NCI-H526 (cell line): Measurements from ENCODE around the gene TMEM231.
"Not testable (repeated sequence)": the region's sequence is repeated elsewhere in the genome, so short reads cannot be mapped to it uniquely, and the experiment has no call there.

ENCODE experiments used
- DNase-seq, 2 experiments: peaks; one replicate each; lab custom pipeline; 2025; lab: John Stamatoyannopoulos, UW

TMEM231 gene, protein sequence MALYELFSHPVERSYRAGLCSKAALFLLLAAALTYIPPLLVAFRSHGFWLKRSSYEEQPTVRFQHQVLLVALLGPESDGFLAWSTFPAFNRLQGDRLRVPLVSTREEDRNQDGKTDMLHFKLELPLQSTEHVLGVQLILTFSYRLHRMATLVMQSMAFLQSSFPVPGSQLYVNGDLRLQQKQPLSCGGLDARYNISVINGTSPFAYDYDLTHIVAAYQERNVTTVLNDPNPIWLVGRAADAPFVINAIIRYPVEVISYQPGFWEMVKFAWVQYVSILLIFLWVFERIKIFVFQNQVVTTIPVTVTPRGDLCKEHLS

GRCh38 chr16:75555707-75556430, at the start of gene TMEM231:
TSS of gene TMEM231 (minus strand) at chr16:75556252. CDS start at chr16:75556209, 43 bp downstream.
- DNase-seq, result peak; percentile 83 to 95

DNA sequence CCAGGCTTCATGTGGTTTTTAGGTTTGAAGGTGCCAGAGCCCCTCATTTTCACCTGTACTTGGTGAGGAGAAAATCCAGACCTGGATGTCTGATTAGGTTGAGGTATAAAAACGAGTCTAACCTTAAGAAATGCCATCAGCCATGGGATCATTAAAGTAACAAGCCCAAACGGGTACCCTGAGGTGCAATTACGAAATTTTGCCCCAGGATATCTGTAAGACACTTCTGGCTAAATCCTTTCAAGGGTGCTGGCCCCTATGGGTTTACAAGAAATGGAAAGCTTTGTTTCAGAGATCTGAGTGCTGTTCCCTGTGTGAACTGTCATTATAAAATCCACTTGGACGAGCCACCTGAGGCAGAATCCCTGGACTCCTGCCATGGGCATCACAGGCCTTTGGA, 47.2 kb upstream of the TMEM231 start:
- no peak for DNase-seq

DNA sequence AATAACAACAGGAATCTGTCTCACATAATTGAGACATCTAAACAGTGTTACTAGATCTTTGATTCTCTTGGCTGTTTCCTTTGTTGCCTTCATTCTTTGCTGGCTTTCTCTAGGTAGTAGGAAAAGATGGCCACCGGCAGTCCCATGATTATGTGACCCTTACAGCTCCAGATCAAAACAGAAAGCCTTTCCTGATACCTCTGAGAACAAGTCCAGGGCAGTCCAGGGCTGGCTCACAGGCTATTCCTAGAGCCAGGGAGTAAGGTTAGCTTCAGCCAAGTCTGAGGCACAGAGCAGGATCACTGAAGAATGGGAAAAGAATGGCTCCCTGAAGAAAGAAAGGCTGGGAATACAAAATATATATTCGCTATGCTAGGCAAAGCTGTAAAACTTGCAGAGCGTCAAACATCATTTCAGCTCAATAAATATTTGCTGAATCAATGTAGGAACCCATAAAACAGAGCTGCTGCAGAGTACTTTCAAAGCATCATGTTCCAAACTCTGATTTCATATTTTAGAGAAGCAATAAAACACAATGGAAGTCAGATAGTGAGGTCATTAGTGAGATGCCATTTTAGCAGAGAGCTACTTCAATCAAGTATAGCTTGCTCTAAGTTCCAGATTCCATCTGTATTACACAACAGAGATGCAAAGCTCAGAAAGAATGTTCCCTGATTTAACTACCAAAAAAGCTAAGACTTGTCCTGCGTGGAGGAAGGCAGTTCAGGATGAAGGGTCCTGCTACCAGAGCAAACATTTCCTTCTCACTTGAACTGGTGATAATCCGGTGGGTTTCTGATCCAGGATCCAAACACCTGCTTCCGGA, 43.6 kb upstream of the TMEM231 start:
- no peak for DNase-seq

- DNase-seq, result no peak
These were observed 38.1 kb upstream of the TMEM231 start for GRCh38 chr16:75593825-75594820.

DNA sequence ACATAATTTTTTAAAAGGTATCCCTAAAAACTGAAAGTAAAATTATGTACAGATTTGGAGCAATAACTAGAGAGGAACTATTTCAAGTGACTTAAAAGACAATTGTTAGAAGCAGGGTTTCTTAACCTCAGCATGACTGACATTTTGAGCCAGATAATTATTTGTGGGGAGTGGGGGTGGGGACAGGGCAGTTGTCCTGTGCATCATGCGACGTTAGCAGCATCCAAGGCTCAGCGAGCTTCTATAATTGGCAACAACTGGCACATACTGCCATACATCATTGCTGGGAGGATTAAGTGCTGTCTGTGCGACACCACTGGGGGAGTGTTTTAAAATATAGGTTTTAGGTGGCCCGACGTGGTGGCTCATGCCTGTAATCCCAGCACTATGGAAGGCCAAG, 37.3 kb upstream of the TMEM231 start:
- no peak for DNase-seq

DNA sequence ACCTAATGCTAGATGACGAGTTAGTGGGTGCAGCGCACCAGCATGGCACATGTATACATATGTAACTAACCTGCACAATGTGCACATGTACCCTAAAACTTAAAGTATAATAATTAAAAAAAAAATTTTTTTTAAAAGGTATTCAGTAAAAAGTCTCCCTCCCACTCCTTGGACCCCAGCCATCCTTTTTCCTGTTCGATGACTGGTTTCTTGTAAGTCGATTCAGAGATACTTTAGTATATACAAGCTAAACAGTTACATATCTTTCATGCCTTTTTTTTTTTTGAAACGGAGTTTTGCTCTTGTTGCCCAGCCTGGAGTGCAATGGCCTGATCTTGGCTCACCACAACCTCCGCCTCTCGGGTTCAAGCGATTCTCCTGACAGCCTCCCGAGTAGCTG, 35.9 kb upstream of the TMEM231 start:
- DNase-seq, result not testable (repeated sequence)

DNA sequence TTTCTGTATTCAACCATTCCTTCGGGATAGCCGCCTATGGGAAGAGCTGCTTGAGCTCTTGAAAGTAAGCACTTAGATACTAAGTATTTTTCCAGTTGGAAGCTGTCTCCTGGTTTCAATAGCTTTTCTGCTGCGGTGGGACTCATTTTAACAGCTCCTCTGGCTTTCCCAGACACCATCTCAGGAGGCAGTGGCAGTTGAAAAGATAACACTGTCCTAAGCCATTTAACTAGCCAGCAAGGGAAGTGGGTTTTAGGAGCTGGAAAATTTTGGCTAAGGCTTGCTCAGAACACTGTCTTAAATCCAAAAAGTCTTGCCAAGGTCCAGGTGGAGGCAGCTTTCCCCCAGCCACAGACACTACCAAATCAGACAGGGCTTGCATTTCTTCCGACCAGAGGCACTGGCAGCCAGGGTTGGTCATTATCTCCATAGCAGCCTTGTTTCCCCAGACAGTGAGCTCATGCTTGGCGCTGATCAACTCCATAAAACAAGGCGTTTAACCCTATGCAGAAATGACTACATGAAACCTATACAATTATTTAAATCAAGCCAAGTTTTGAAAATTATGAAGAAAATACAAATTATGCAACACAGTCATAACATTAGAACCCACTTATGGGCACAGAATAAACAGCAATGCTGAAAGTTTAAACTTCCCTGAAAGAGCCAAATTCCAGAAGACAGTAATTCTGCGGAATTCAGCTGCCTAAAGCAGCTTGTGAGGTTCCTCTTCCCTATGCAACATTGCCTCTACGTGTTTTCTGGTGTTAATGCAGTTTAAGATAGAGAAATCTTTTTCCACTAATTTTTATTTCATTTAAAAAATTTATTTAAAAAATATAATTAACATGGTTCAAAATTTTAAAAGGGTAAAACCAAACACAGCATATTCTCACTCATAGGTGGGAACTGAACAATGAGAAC, 35.1 kb upstream of the TMEM231 start:
- no peak for DNase-seq

DNA sequence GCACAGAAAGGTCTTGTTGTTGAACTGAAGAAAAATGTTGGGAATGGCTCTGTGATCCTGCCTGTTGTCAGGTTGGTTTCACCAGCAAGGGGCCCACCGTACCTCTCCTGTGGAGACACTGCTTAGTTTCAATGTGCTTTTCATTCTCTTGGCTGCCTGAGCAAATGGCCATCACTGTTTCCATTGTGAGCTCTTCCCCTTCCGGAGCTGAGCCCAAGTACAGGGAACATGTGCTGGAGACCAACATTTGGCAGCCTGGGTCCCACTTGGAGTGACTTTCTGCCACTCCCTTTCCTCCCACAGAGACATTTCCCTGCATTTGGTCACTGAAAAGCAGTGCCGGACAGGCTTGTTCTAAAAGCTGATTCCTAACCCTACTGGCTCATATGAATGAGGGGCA, 33.3 kb upstream of the TMEM231 start:
- no peak for DNase-seq

GRCh38 chr16:75588716-75589115, 32.7 kb upstream of the TMEM231 start:
- no peak for DNase-seq

DNA sequence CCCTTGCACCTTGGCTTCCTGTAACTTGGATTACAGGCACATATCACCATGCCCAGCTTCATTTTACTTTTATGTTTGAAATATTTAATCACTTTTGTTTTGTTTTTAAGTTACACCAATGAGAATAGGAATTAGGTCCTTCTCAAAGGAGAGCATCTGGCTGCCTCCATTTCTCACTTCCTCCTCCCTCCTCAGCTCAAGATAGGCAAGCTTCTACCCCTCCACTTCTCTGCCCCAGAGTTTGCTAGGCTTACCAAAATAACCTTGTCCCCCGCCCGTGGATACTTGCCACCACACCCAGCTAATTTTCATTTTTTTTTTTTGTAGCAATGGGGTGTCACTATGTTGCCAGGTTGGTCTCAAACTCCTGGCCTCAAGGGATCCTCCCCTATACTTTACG, 28.1 kb upstream of the TMEM231 start:
- no peak for DNase-seq

DNA sequence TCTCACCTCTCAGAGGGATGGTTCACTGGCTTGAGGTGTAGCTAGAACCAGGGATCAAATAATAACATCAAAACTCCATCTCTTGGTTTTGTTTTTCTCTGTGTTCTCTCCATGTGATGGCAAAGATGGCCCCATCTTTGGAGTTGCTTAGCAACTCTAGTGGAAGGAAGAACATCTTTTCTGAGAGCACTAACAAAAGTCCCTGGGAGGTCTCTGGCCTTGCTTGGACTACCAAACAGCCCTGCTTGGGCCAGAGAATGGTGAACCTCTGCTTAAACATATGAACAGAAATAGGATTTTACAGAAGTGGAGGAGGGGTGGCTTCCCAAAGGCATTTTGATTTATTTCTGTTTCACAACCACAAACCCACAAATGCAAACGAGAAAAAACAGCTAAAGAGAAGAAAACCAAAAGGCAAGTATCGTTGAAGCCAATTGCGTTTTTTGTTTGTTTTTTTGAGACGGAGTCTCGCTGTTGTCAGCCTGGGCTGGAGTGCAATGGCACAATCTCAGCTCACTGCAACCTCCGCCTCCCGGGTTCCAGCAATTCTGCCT, 23.3 kb upstream of the TMEM231 start:
- DNase-seq, result no peak

- no peak for DNase-seq
These were observed 22.7 kb upstream of the TMEM231 start for GRCh38 chr16:75578725-75579124.

- no peak for DNase-seq
These were observed 22.2 kb upstream of the TMEM231 start for GRCh38 chr16:75578212-75578611.

DNA sequence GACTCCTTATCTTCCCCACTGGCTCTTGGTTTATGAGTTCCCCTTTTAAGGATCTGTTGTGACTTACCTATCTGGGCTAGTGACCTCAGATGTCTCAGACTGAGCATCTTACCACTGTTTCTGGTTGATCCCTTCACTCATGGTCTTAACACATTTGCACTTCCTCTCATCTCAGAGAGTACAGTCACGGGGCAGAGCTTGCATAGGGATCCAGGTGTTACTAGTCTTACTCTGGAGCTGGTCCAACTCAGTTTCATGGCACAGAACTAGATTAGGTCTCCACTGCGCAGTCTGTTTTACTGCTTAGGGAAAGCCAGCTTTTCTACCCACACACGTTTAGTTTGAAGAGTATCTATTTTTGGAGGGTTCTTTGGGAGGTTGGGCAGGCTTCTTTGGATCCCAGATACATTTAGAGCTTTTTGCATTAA, 20.3 kb upstream of the TMEM231 start:
- no peak for DNase-seq

GRCh38 chr16:75575958-75576357, 19.9 kb upstream of the TMEM231 start:
- no peak for DNase-seq

GRCh38 chr16:75573955-75574354, 17.9 kb upstream of the TMEM231 start:
- DNase-seq, result no peak

DNA sequence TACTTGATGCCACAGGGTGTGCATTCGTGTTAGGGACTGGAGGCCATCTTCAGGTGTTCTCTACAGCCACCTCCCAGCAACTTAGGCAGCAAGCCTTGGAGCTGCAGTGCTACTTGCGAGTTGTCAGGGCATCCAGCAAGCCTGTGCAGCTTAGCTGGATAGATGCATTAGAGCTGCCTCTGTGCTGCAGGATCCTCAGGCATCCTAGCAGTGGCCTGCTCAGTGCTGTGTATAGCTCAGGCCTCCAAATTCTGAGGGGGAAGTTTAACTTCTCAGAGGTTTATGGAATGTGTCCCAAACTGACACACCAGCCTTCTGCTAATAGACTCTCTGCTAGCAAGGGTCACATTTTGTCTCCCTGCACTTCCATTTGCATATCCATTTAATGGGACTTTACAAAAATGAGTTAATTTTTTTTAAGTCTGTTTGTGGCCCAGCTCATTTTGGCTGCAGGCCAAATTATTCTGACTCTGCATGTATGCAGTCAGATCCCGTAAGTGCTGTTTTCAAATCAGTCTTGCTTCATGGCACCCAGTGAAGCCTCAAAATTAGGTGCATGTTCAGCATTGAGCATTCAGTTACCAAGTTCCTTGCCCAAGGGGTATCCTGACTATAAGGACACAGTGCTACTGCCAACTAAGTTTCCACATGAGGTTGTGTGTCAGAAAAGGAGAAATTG, 17.0 kb upstream of the TMEM231 start:
- no peak for DNase-seq

GRCh38 chr16:75570396-75571065, 14.5 kb upstream of the TMEM231 start:
- DNase-seq, result no peak

DNA sequence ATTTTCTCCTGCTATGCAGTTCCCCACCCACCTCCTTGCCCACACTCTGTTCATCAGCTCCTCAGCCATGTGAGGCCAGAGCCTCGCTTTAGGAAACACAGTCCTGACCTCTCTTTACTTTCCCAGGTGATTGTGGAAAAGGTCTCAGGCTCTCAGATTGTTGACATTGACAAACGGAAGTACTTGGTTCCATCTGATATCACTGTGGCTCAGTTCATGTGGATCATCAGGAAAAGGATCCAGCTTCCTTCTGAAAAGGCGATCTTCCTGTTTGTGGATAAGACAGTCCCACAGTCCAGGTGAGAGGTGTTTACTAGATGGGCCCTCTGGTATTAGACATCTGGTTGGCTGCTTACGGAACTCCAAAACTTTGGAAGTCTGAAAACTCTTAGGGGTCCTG, 11.9 kb upstream of the TMEM231 start:
- DNase-seq, result no peak
